K562 (cell line): ENCODE results near the gene PPOX. TPM values are rescaled to one million over a fixed set of nuclear protein-coding genes. Genes with fewer than 3 reads are reported as not detected.

Source experiments
- ATAC-seq: fragments of 200-7000 bp; cut with Tn5 transposase; 3 replicates; pipeline ENCODE4 v1.9.1; 2020; ENCODE audit warnings: moderate library complexity
- BruUV-seq: library from RNA; stranded (reverse); fragments of 400-500 nt; replicated peaks from 2 replicates; lab custom pipeline; 2021; lab: Mats Ljungman, UMichigan
- CTCF ChIA-PET: fragments of 300-600 bp; formaldehyde crosslinking; extraction: SDS; loops from one replicate; lab custom pipeline; 2021; ENCODE audit warnings: low intra/inter-chr PET ratio; lab: Yijun Ruan, JAX
- POLR2A ChIA-PET: fragments of 300-600, 350-650 bp; sonication (Branson Sonifier 250); formaldehyde crosslinking; extraction: SDS; loops from one replicate; lab custom pipeline; 2021; ENCODE audit warnings: antibody characterized with exemption, inconsistent platforms; lab: Yijun Ruan, JAX
- DNase-seq, 4 experiments: peaks; one replicate each; pipeline versions ENCODE4 v3.0.0 to v3.0.0-alpha.2; 2011 to 2018; ENCODE audit warnings: low spot score in 3 of 4, mixed read lengths in 3 of 4; ENCODE audit errors: extremely low read depth in 1 of 4
- FAIRE-seq: peaks from 2 replicates; lab custom pipeline; 2011; peaks lifted over from hg19 to GRCh38; lab: Jason Lieb, UNC
- H2AFZ ChIP-seq: 2 replicates; pipeline ENCODE4 v1.6.0; 2011; ENCODE audit warnings: low read depth, low read length, control low read depth, inconsistent platforms
- H3K27ac ChIP-seq: fragments of 200-600 bp; 3 replicates; pipeline ENCODE4 v1.8.0; 2011; ENCODE audit warnings: low read depth, mild to moderate bottlenecking, control low read depth, inconsistent platforms, low read length, moderate library complexity, mixed read lengths; ENCODE audit errors: extremely low read depth
- H3K27me3 ChIP-seq, 2 experiments: fragments of 300-600 bp in 1 of 2; 2 replicates in 1 of 2; 3 replicates in 1 of 2; pipeline versions ENCODE4 v1.6.0 to v1.8.0; 2011; ENCODE audit warnings: inconsistent platforms in 2 of 2, low read length in 2 of 2, mild to moderate bottlenecking in 1 of 2, mixed read lengths in 1 of 2, moderate library complexity in 1 of 2; ENCODE audit not compliant: control insufficient read depth in 2 of 2, insufficient read depth in 2 of 2
- H3K36me3 ChIP-seq: fragments of 300-600 bp; 3 replicates; pipeline ENCODE4 v1.8.0; 2011; ENCODE audit warnings: mild to moderate bottlenecking, low read length, inconsistent platforms; ENCODE audit not compliant: control insufficient read depth, insufficient read depth
- H3K4me1 ChIP-seq, 2 experiments: fragments of 200-600 bp in 1 of 2; replicated peaks in 1 of 2; 2 replicates in 1 of 2; 3 replicates in 1 of 2; pipeline versions ENCODE4 v1.5.1 to v1.8.0; 2011; ENCODE audit warnings: inconsistent platforms in 2 of 2, low read length in 2 of 2, mild to moderate bottlenecking in 1 of 2, mixed read lengths in 1 of 2, moderate library complexity in 1 of 2; ENCODE audit not compliant: control insufficient read depth in 2 of 2, insufficient read depth in 2 of 2
- H3K4me2 ChIP-seq: 2 replicates; pipeline ENCODE4 v1.6.1; 2011; ENCODE audit warnings: low read length, control low read depth, inconsistent platforms, mixed read lengths; ENCODE audit not compliant: insufficient read depth
- H3K4me3 ChIP-seq: fragments of 200-600 bp; sonication (generic), shearing (Covaris generic); 2 replicates; pipeline ENCODE4 v1.5.1; 2016; ENCODE audit warnings: control low read depth, inconsistent platforms
- H3K79me2 ChIP-seq: fragments of 200-600 bp; 3 replicates; pipeline ENCODE4 v1.8.0; 2011; ENCODE audit warnings: low read length, inconsistent platforms; ENCODE audit not compliant: control insufficient read depth, insufficient read depth
- H3K9ac ChIP-seq, 2 experiments: 2 replicates each; pipeline versions ENCODE4 v1.6.0 to v1.6.1; 2011; ENCODE audit warnings: low read depth in 2 of 2, low read length in 2 of 2, control low read depth in 1 of 2, inconsistent platforms in 1 of 2, mild to moderate bottlenecking in 1 of 2, mixed read lengths in 1 of 2; ENCODE audit not compliant: insufficient read depth in 1 of 2
- H3K9me1 ChIP-seq: one replicate; pipeline ENCODE4 v1.6.0; 2011; ENCODE audit warnings: inconsistent platforms, mild to moderate bottlenecking, low read length, moderate library complexity; ENCODE audit not compliant: control insufficient read depth, insufficient read depth
- H3K9me3 ChIP-seq: replicated peaks from 2 replicates; pipeline ENCODE4 v1.5.1; 2011; ENCODE audit warnings: low read depth, low read length, inconsistent platforms; ENCODE audit not compliant: control insufficient read depth, insufficient read depth
- H4K20me1 ChIP-seq: replicated peaks from 2 replicates; pipeline ENCODE4 v1.6.1; 2011; ENCODE audit warnings: low read length, inconsistent platforms, mixed read lengths; ENCODE audit not compliant: control insufficient read depth, insufficient read depth
- HOXB6 ChIP-seq: fragments of 250-450 bp; sonication (Bioruptor Pico); IDR thresholded peaks from 2 replicates; pipeline ENCODE4 v1.5.1; 2022; ENCODE audit warnings: mild to moderate bottlenecking, borderline replicate concordance
- JUND ChIP-seq, 2 experiments: IDR thresholded peaks; 2 replicates in 1 of 2; 3 replicates in 1 of 2; pipeline ENCODE4 v1.6.1; 2011; ENCODE audit warnings: borderline replicate concordance in 2 of 2, low read depth in 2 of 2, low read length in 2 of 2, improper control_type of control experiment in 1 of 2, missing biosample characterization in 1 of 2, missing genetic modification characterization in 1 of 2, missing genetic modification reagents in 1 of 2
- MBD2 ChIP-seq: sonication (generic); IDR thresholded peaks from 2 replicates; pipeline ENCODE4 v1.6.1; 2016; ENCODE audit warnings: low read depth, borderline replicate concordance
- MLLT1 ChIP-seq, 2 experiments: fragments of 450-650 bp; IDR thresholded peaks; 2 replicates each; pipeline ENCODE4 v1.6.1; 2016
- SNAPC5 ChIP-seq: fragments of 250-450 bp; sonication (Bioruptor Pico); IDR thresholded peaks from 2 replicates; pipeline ENCODE4 v1.8.0; 2021; ENCODE audit warnings: moderate library complexity, mild to moderate bottlenecking, inconsistent platforms
- SUPT5H ChIP-seq: fragments of 450-650 bp; IDR thresholded peaks from 2 replicates; pipeline ENCODE4 v1.6.1; 2016
- TAF7 ChIP-seq: fragments of 450-650 bp; IDR thresholded peaks from 2 replicates; pipeline ENCODE4 v1.6.1; 2016; ENCODE audit warnings: missing genetic modification characterization, missing compliant biosample characterization
- TCF3 ChIP-seq: sonication (generic); formaldehyde crosslinking; IDR thresholded peaks from 2 replicates; pipeline ENCODE4 v1.4.0; 2020; ENCODE audit warnings: mild to moderate bottlenecking, missing genetic modification reagents
- ZNF174 ChIP-seq: fragments of 250-450 bp; sonication (Bioruptor Pico); IDR thresholded peaks from 2 replicates; pipeline ENCODE4 v1.4.0; 2020; ENCODE audit warnings: mild to moderate bottlenecking
- ZNF740 ChIP-seq, 3 experiments: fragments of 200-800 bp in 1 of 3; sonication (Bioruptor generic) in 1 of 3; sonication (generic) in 1 of 3; formaldehyde crosslinking in 1 of 3; IDR thresholded peaks; 2 replicates each; pipeline versions ENCODE4 v1.6.1 to v1.8.0; 2016 to 2022; ENCODE audit warnings: mild to moderate bottlenecking in 2 of 3, missing compliant biosample characterization in 2 of 3, missing genetic modification characterization in 2 of 3, missing genetic modification reagents in 1 of 3
- WGBS: fragments of 100-300 bp; shearing (Covaris generic); methylation state at CpG from one replicate; pipeline ENCODE4 v1.1.6; 2016; ENCODE audit warnings: low coverage, mixed read lengths; ENCODE audit not compliant: insufficient coverage; ENCODE audit errors: missing lambda C conversion rate; 5-methylcytosine and 5-hydroxymethylcytosine counted together
- in situ Hi-C: fragments of 300-500 bp; cut with MboI; formaldehyde crosslinking; loops from 4 replicates; pipeline ENCODE4 v1.15.0; 2018; ENCODE audit warnings: inconsistent platforms, mixed read lengths
- intact Hi-C: fragments of 100-400 bp; cut with micrococcal nuclease; formaldehyde crosslinking; loops from 2 replicates; pipeline ENCODE4 v1.14.2; 2022
- polyA plus RNA-seq, 8 experiments: library from polyadenylated mRNA; depleted of rRNA in 4 of 8; stranded (reverse) in 5 of 8; unstranded in 3 of 8; fragments of >200 nt; fragmentation: Nextera tagmentation in 2 of 8; fragmentation: Illumina TruSeq in 1 of 8; extraction: Ambion mirVana in 2 of 8; extraction: Trizol in 1 of 8; gene quantifications; 2 replicates each; pipeline versions ENCODE4 v1.2.1 to v1.2.3, GENCODE V29; 2011 to 2014; ENCODE audit warnings: inconsistent platforms in 1 of 8, missing spikeins in 1 of 8
- total RNA-seq, 7 experiments: library from RNA; depleted of rRNA in 6 of 7; stranded (reverse); fragments of >200 nt in 6 of 7; fragmentation: Illumina TruSeq in 2 of 7; extraction: Trizol in 2 of 7; gene quantifications; 2 replicates each; pipeline versions ENCODE4 v1.2.1 to v1.2.3, GENCODE V29; 2011 to 2021; ENCODE audit warnings: low replicate concordance in 1 of 7

Gene PPOX
- total and polyA plus RNA-seq, 9 of the 15 experiments (the other 6 are each of a cell fraction or from before 2014, with no cell fraction given), result 17.0 to 57.1 (median 38.9) TPM

GRCh38 chr1:161200992-161201835 is 35.0 kb downstream of the PPOX start:
- Histone ChIP-seq H3K27ac (peak overlapping the region; percentile 99), H3K79me2 (peaks cover 27% of the 10 kb centered on the region), H3K9me3 (no peaks in the 10 kb centered on the region), H2AFZ (peak overlapping the region; percentile 97), H3K27me3 (no peaks in the 10 kb centered on the region), H3K9ac (peak overlapping the region; percentile 83 to 92; a peak in 3 of 4 replicates), H3K4me1 (peaks cover 57 to 68% of the 10 kb centered on the region in 2 experiments), H4K20me1 (no peaks in the 10 kb centered on the region), H3K4me3 (peak overlapping the region; percentile 71), H3K36me3 (peaks cover 28% of the 10 kb centered on the region), H3K4me2 (peak overlapping the region; percentile 97), H3K9me1 (no peaks in the 10 kb centered on the region)
- WGBS, result 52% methylated on average over 13 of the region's 13 CpGs
- intact Hi-C loops, result loop anchor here (5.0 kb wide), 1 partner anchor 106 kb away; the partner anchor contains the start of gene MPZ
- DNase-seq (peak in 2 of 4 experiments; percentile 38 to 47), ATAC-seq (peak; percentile 13), FAIRE-seq (peak; percentile 42)
- BruUV-seq, result TSS peak; percentile 75
- ChIA-PET POLR2A (interaction anchor here (0.6 to 1.9 kb wide), 9 partner anchors 10 to 1290 kb away, joined by 3 to 9 read pairs (median 4); partner anchors contain the start of genes B4GALT3 and TOMM40L), CTCF (no interaction called here)
- in situ Hi-C loops, result no loop called here
- TF ChIP-seq TAF7 (tag), result no peak
- peak in 1 of 2 experiments; percentile 58; a peak in 1 of 4 replicates for TF ChIP-seq MLLT1 (IDR thresholded peaks at IDR 0.05)
- peak; percentile 24 for TF ChIP-seq ZNF740 (CRISPR knock-in tag; IDR thresholded peaks at IDR 0.05)
- TF ChIP-seq ZNF740 (tag; IDR thresholded peaks at IDR 0.05), result peak in 1 of 2 experiments; percentile 48; a peak in 2 of 4 replicates
- no peak for TF ChIP-seq TCF3
- no peak for TF ChIP-seq MBD2
- no peak for TF ChIP-seq ZNF174 (CRISPR knock-in tag)
- no peak for TF ChIP-seq HOXB6
- TF ChIP-seq SUPT5H, result no peak
- 0 out of 2 replicates have a peak, but pooled peaks have one; percentile 1 for TF ChIP-seq JUND (IDR thresholded peaks at IDR 0.05; ENCODE audit: borderline replicate concordance, low read depth, low read length)
- no peak; the same call in 2 of the 3 replicates for TF ChIP-seq JUND (tag; IDR thresholded peaks at IDR 0.05; ENCODE audit: borderline replicate concordance, low read depth, low read length)
- TF ChIP-seq SNAPC5, result no peak
